Mesothelial cell of epicardium (in vitro differentiated cells): ENCODE data around the gene OR5K2. TPM values are rescaled to one million over a fixed set of nuclear protein-coding genes. Genes with fewer than 3 reads are reported as not detected.

Source experiments
- DNase-seq, 2 experiments: peaks; one replicate each; pipeline ENCODE4 v3.0.0; 2021; ENCODE audit warnings: low spot score in 2 of 2; ENCODE audit not compliant: unreplicated experiment in 2 of 2
- H3K27ac Mint-ChIP-seq: 2 replicates; pipeline ENCODE4 v1.8.0; 2021; ENCODE audit warnings: mixed read lengths
- H3K27me3 Mint-ChIP-seq: 2 replicates; pipeline ENCODE4 v1.8.0; 2021; ENCODE audit warnings: low read depth, mixed read lengths
- H3K36me3 Mint-ChIP-seq: 2 replicates; pipeline ENCODE4 v1.8.0; 2021; ENCODE audit warnings: mixed read lengths
- H3K4me1 Mint-ChIP-seq: 2 replicates; pipeline ENCODE4 v1.8.0; 2021; ENCODE audit warnings: mixed read lengths
- H3K4me3 Mint-ChIP-seq: 2 replicates; pipeline ENCODE4 v1.8.0; 2021; ENCODE audit warnings: mild to moderate bottlenecking, moderate library complexity, mixed read lengths
- H3K9me3 Mint-ChIP-seq: 2 replicates; pipeline ENCODE4 v1.8.0; 2021; ENCODE audit warnings: mixed read lengths
- total RNA-seq: library from RNA; stranded (reverse); gene quantifications from 3 replicates; pipeline ENCODE4 v1.2.1, GENCODE V29; 2021
- TF ChIP-seq, protein P1 (sequence below): fragments of 200-600 bp; sonication (generic); IDR thresholded peaks from one replicate; pipeline ENCODE4 v1.5.0; 2021; ENCODE audit warnings: antibody characterized with exemption; ENCODE audit not compliant: unreplicated experiment

Gene OR5K2
- total RNA-seq, 1 donor from 2014 or later: not detected

GRCh38 chr3:98501270-98501669 lies 3.8 kb downstream of the OR5K2 start:
- H3K9me3 Mint-ChIP-seq: peaks cover 4% of the 10 kb centered on the region
- TF ChIP-seq, protein P1, sequence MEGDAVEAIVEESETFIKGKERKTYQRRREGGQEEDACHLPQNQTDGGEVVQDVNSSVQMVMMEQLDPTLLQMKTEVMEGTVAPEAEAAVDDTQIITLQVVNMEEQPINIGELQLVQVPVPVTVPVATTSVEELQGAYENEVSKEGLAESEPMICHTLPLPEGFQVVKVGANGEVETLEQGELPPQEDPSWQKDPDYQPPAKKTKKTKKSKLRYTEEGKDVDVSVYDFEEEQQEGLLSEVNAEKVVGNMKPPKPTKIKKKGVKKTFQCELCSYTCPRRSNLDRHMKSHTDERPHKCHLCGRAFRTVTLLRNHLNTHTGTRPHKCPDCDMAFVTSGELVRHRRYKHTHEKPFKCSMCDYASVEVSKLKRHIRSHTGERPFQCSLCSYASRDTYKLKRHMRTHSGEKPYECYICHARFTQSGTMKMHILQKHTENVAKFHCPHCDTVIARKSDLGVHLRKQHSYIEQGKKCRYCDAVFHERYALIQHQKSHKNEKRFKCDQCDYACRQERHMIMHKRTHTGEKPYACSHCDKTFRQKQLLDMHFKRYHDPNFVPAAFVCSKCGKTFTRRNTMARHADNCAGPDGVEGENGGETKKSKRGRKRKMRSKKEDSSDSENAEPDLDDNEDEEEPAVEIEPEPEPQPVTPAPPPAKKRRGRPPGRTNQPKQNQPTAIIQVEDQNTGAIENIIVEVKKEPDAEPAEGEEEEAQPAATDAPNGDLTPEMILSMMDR: no peak
- no peak overlapping the region for H3K27ac Mint-ChIP-seq
- peaks cover 21% of the 10 kb centered on the region for H3K4me1 Mint-ChIP-seq
- peaks cover 2% of the 10 kb centered on the region for H3K36me3 Mint-ChIP-seq
- no peak for DNase-seq
- no peak overlapping the region for H3K4me3 Mint-ChIP-seq
- H3K27me3 Mint-ChIP-seq: peaks cover 5% of the 10 kb centered on the region

- Mint-ChIP-seq H3K4me1 (peaks cover 21% of the 10 kb centered on the region), H3K4me3 (no peak overlapping the region), H3K9me3 (peaks cover 9% of the 10 kb centered on the region), H3K27ac (no peak overlapping the region), H3K36me3 (peaks cover 2% of the 10 kb centered on the region), H3K27me3 (peaks cover 4% of the 10 kb centered on the region)
- no peak for DNase-seq
- TF ChIP-seq, protein P1: no peak
These were observed 4.5 kb downstream of the OR5K2 start for GRCh38 chr3:98501863-98502576.

DNA sequence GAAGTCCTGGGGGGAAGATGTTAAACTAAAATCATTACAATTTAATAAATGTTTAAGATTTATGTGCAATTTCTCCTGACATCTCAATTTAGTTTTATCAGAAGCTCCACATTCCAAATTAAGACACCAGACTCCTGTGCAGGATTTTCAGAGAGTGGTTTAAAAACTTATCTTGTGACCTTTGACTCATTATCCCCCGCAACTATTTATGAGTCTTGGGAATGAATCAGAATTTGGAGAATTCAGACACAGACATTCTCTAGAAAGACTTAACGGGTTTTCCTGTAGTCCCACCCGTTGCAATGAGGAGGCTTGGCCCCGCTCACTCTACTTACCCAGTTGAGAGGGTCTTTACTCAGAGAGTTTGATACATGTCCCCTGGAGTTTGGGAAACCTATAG lies 7.1 kb downstream of the OR5K2 start:
- Mint-ChIP-seq H3K27me3 (no peaks in the 10 kb centered on the region), H3K4me1 (peaks cover 21% of the 10 kb centered on the region), H3K9me3 (peaks cover 10% of the 10 kb centered on the region), H3K4me3 (no peak overlapping the region), H3K36me3 (peaks cover 2% of the 10 kb centered on the region), H3K27ac (no peak overlapping the region)
- TF ChIP-seq, protein P1: no peak
- DNase-seq: no peak

DNA sequence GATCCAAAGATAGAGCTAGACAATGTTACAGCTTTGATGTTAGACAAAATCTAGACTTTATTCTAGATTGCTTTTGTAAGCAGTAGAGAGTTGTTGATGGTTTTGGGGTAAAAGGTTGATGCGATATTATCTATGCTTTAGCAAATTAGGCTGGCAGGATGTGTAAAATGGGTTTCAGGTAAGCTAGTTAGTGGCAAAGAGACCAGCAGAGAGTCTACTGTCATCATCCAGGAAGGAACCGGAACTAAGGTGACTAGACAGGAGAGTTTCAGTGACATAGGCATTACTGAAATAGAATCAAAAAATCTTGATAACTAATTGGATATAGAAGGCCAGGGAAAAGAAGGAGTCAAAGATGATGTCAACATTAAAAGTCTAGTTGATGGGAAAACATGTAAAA lies 11.1 kb downstream of the OR5K2 start:
- Mint-ChIP-seq H3K9me3 (peaks cover 10% of the 10 kb centered on the region), H3K4me3 (no peak overlapping the region), H3K36me3 (peaks cover 5% of the 10 kb centered on the region), H3K4me1 (peaks cover 8% of the 10 kb centered on the region), H3K27ac (no peak overlapping the region), H3K27me3 (no peaks in the 10 kb centered on the region)
- TF ChIP-seq, protein P1: no peak
- DNase-seq: no peak

DNA sequence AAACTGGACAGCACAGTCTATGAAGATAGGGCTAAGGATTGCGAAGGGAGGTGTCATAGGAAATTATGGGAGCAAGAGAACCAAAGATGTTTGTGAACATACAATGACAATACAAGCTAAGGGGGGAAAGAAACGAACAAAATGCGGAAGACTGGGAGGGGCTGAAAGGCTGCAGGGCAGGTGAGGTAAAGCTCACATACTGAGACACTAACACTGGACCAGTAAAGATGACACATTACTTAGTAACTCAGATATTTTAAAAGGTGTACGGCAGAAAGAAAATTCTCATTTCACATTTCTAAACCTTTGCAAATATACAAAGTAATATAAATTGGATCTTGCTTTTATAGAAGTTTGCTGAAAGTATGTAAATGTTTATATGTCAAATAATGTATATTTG lies 15.1 kb downstream of the OR5K2 start:
- H3K4me3 Mint-ChIP-seq: no peak overlapping the region
- no peaks in the 10 kb centered on the region for H3K9me3 Mint-ChIP-seq
- TF ChIP-seq, protein P1: no peak

DNA sequence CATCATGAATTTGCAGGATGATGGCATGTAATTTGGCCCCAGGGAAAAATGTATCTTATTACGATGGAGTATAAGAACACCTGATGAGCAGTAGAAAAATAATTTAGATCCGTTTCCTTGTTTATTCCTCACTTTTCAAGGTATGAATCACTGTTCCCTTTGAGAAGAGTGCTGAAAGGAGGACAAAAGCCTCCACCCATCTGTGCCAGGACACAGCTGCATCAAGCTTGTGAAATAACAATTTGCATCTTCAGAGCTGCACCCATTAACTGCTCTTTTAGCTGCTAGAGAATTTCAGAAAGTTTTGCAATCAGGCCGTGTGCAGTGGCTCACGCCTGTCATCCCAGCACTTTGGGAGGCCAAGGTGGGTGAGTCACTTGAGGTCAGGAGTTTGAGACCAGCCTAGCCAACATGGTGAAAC lies 15.6 kb downstream of the OR5K2 start:
- no peak overlapping the region for H3K27ac Mint-ChIP-seq
- TF ChIP-seq, protein P1: no peak
- no peak for DNase-seq
- H3K36me3 Mint-ChIP-seq: peaks cover 11% of the 10 kb centered on the region
- H3K27me3 Mint-ChIP-seq: no peaks in the 10 kb centered on the region
- no peaks in the 10 kb centered on the region for H3K9me3 Mint-ChIP-seq
- H3K4me3 Mint-ChIP-seq: no peak overlapping the region
- no peaks in the 10 kb centered on the region for H3K4me1 Mint-ChIP-seq

More for the DNA sequence above, 15.1 kb downstream of the OR5K2 start:
- no peak for DNase-seq
- Mint-ChIP-seq H3K27me3 (no peaks in the 10 kb centered on the region), H3K36me3 (peaks cover 11% of the 10 kb centered on the region), H3K4me1 (no peaks in the 10 kb centered on the region), H3K27ac (no peak overlapping the region)
